Glomerular visceral epithelial cell (primary cell): Measurements from ENCODE around the gene PPM1D.
"Not testable (repeated sequence)": the region's sequence is repeated elsewhere in the genome, so short reads cannot be mapped to it uniquely, and the experiment has no call there.

ENCODE experiments used
- DNase-seq: peaks from one replicate; pipeline ENCODE4 v3.0.0-alpha.2; 2016; ENCODE audit errors: extremely low spot score

The PPM1D gene

DNA sequence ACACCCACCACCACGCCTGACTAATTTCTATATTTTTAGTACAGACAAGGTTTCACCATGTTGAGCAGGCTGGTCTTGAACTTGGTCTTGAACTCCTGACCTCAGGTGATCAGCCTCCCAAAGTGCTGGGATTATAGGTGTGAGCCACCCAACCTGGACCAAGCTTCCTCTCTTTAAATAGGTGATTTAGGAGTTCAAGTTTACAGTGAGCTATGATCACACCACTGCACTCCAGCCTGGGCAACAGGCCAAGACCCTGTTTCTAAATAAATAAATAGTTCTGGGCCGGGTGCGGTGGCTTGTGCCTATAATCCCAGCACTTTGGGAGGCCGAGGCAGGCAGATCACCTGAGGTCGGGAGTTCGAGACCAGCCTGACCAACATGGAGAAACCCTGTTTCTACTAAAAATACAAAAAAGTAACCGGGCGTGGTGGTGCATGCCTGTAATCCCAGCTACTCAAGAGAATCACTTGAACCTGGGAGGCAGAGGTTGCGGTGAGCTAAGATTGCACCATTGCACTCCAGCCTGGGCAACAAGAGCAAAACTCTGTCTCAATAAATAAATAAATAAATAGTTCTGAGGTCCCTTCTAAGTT is 6.5 kb upstream of the PPM1D start:
- DNase-seq = not testable (repeated sequence)

GRCh38 chr17:60594170-60594569 is 5.8 kb upstream of the PPM1D start:
- not testable (repeated sequence) for DNase-seq

GRCh38 chr17:60594734-60595133 is 5.3 kb upstream of the PPM1D start:
- DNase-seq = no peak

GRCh38 chr17:60597297-60597696 is 2.7 kb upstream of the PPM1D start:
- no peak for DNase-seq

- DNase-seq = no peak
Measured at GRCh38 chr17:60598001-60598736, 1.8 kb upstream of the PPM1D start.

DNA sequence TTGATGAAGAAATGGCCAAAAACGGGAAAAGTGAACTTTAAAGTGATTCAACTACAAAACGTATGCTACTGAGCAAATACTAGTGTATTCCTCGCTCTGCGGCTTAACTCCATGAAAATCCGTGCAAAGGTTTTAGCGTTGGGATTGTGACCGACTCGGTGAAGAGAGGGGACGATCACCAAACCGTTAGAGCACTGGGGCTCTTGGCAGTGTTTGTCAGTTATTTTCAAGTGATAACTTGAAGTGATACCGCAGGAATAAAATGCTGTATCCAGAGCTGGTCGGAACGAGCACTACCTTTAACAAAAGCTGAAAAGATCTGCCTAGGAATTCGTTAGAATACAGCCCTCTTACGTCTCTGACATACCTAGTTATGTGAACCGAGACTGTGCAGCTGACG is 773 bp upstream of the PPM1D start:
- no peak for DNase-seq

DNA sequence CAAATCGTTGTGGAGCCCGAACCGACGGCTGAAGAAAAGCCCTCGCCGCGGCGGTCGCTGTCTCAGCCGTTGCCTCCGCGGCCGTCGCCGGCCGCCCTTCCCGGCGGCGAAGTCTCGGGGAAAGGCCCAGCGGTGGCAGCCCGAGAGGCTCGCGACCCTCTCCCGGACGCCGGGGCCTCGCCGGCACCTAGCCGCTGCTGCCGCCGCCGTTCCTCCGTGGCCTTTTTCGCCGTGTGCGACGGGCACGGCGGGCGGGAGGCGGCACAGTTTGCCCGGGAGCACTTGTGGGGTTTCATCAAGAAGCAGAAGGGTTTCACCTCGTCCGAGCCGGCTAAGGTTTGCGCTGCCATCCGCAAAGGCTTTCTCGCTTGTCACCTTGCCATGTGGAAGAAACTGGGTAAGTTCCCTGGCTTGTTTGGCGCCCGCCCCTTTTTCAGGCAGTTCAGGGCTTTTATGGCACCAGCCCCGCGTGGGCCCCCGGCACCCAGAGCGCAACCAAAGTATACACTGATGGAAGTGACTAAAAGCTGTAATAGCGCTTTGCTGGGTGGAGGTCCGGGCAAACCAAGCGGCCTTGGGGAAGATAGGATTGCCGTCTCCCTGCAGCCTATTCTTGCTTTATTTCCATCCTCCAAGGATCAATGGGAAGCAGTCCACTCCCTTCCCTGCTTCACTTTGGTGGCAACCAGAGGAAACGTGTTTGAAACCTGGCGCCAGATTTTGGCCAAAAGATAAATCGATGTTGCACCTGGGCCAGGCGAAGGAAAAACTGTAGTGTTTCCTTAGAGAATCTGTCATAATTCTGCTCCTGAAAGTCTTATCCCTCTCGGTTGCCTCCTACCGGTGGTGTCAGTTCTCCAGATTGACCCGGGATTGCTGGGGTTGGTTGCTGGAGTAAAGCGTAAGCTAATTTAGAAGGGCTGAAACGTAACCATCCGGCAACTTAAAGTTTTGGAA is 775 bp downstream of the PPM1D start:
- peak; percentile 84 for DNase-seq

- DNase-seq = peak; percentile 79
Measured at GRCh38 chr17:60601447-60602384, 1.7 kb downstream of the PPM1D start.

DNA sequence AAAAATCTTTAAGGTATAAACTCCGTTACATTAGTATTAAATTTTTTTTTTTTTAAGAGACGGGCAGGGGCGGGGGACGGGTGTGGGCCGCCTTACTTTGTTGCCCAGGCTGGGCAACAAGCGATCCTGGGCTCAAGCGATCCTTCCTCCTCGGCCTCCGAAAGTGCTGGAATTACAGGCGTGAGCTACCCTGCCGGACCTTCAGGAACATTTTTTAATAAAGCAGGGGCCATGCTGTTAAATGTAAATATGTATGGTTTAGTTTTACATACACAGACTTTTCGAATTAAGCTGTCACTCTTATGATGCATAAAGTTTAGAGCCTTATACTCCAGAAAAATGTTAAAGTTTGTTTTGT is 2.4 kb downstream of the PPM1D start:
- DNase-seq = no peak

GRCh38 chr17:60602871-60603270 is 2.9 kb downstream of the PPM1D start:
- no peak for DNase-seq

- DNase-seq = not testable (repeated sequence)
Measured at GRCh38 chr17:60603477-60603876, 3.5 kb downstream of the PPM1D start.

GRCh38 chr17:60604686-60605334 is 4.8 kb downstream of the PPM1D start:
- DNase-seq = peak; percentile 86

- no peak for DNase-seq
Measured at GRCh38 chr17:60606036-60606435, 6.0 kb downstream of the PPM1D start.

DNA sequence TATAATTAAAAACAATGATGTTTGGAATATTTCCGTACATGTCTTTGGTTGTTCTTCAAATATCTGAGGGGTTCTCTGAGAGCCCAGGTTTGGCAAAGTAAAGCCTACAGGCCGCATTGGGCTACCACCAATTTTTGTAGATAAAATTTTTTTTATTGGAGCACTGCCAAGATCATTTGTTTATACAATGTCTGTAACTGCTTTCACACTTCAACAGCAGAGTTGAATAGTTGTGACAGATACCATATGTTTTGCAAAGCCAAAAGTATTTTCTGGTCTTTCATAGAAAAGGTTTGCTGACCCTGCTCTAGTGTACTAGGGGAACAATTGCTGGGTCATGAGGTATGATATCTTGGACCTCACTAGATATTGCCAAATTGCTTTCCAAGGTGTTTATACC is 10.5 kb downstream of the PPM1D start:
- DNase-seq = no peak

- DNase-seq = not testable (repeated sequence)
Measured at GRCh38 chr17:60611321-60611720, 11.3 kb downstream of the PPM1D start.

DNA sequence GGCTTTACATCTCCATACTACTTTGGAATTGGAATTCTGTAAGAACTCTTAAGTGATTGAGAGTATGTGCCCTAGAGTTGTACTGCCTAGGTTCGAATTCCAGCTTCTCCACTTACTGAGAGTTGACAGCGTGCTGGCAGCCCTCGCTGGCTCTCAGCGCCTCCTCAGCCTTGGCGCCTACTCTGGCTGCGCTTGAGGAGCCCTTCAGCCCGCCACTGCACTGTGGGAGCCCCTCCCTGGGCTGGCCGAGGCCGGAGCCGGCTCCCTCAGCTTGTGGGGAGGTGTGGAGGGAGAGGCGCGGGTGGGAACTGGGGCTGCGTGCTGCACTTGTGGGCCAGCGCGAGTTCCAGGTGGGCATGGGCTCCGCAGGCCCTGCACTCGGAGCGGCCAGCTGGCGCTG is 13.3 kb downstream of the PPM1D start:
- no peak for DNase-seq

- not testable (repeated sequence) for DNase-seq
Measured at GRCh38 chr17:60613796-60614195, 13.8 kb downstream of the PPM1D start.

DNA sequence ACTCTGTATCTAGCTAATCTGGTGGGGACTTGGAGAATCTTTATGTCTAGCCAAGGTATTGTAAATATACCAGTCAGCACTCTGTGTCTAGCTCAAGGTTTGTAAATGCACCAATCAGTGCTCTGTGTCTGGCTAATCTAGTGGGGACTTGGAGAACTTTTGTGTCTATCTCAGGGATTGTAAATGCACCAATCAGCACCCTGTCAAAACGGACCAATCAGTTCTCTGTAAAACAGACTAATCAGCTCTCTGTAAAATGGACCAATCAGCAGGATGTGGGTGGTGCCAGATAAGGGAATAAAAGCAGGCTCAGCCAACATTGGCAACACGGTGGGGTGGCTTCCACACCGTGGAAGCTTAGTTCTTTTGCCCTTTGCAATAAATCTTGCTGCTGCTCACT is 14.3 kb downstream of the PPM1D start:
- not testable (repeated sequence) for DNase-seq

GRCh38 chr17:60615108-60615507 is 15.1 kb downstream of the PPM1D start:
- no peak for DNase-seq

DNA sequence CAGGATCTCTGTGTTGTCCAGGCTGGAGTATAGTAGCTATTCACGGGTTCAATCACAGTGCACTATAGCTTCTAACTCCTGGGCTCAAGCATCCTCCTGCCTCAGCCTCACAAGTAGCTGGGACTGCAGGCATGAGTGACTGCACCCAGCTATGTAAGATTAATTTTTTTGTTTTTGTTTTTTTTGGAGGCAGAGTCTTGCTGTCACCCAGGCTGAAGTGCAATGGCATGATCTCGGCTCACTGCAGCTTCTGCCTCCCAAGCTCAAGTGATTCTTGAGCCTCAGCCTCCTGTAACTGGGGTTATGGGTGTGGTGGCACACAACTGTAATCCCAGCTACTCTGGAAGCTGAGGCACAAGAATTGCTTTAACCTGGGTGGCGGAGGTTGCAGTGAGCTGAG is 15.8 kb downstream of the PPM1D start:
- DNase-seq = no peak

DNA sequence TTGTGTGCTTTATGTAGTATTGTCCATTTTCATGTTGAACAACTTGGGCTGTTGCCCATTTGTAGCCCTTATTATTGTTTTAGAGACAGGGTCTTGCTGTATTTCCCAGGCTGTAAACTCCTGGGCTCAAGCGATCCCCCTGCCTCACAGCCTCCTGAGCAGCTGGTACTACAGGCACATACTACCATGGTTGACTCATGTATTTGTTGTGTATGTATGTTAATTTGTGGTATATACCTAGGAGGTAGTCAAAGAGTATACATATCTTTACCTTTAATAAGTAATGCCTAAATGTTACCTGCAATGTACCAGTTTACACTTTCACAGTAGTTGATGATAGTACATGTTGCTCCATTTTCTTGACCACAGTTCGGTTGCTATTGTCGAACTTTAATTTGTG is 18.1 kb downstream of the PPM1D start:
- DNase-seq = no peak
